Melanocyte of skin (primary cell): ENCODE measurements around the gene RAI14. TPM values are rescaled to one million over a fixed set of nuclear protein-coding genes. Genes with fewer than 3 reads are reported as not detected.

ENCODE experiments used
- total RNA-seq, 2 donors: library from RNA; depleted of rRNA; stranded (reverse); fragments of >200 nt; gene quantifications; 2 replicates each; pipeline ENCODE4 v1.2.3, GENCODE V29; 2012

The RAI14 gene
- 10 to 100 TPM; 42.7 to 55.9 TPM for total RNA-seq

GRCh38 chr5:34656001-34656699 lies at the start of gene RAI14:
Gene RAI14 (plus strand): TSS chr5:34656328. CDS start chr5:34686920, 30,592 bp downstream.

GRCh38 chr5:34838785-34839714 lies 182.9 kb downstream of the RAI14 start, which contains the start of gene TTC23L:
Gene TTC23L (plus strand): TSS chr5:34839164. CDS start chr5:34840672, 1,508 bp downstream.

Other genes with a start within 250 kb of the RAI14 start
- gene TTC23L, start 182.8 kb downstream of the RAI14 start, total RNA-seq = 1 to 10 TPM in 1 of 2 donors, under 1 TPM in 1; under 0.01 to 1.4 TPM